ENCODE results near the gene TRPC4AP.
"Not testable (repeated sequence)": the region's sequence is repeated elsewhere in the genome, so short reads cannot be mapped to it uniquely, and the experiment has no call there.

The TRPC4AP gene

GRCh38 chr20:35059612-35060011 lies 33.0 kb downstream of the TRPC4AP start:
- no peak for DNase-seq (ENCODE audit: extremely low read depth in 1 of 2, low read depth in 1 of 2)

GRCh38 chr20:35059110-35059509 lies 33.5 kb downstream of the TRPC4AP start:
- no peak for DNase-seq (ENCODE audit: extremely low read depth in 1 of 2, low read depth in 1 of 2)

GRCh38 chr20:35055445-35056276 lies 36.9 kb downstream of the TRPC4AP start:
- no peak for DNase-seq (ENCODE audit: extremely low read depth in 1 of 2, low read depth in 1 of 2)

GRCh38 chr20:35054814-35055213 lies 37.8 kb downstream of the TRPC4AP start:
- no peak for DNase-seq (ENCODE audit: extremely low read depth in 1 of 2, low read depth in 1 of 2)

GRCh38 chr20:35052616-35053015 lies 40.0 kb downstream of the TRPC4AP start:
- not testable (repeated sequence) for DNase-seq (ENCODE audit: extremely low read depth in 1 of 2, low read depth in 1 of 2)

GRCh38 chr20:35049776-35050352 lies 42.7 kb downstream of the TRPC4AP start:
- no peak for DNase-seq (ENCODE audit: extremely low read depth in 1 of 2, low read depth in 1 of 2)

GRCh38 chr20:35048739-35049138 lies 43.9 kb downstream of the TRPC4AP start:
- DNase-seq (ENCODE audit: extremely low read depth in 1 of 2, low read depth in 1 of 2) = no peak

- DNase-seq (ENCODE audit: extremely low read depth in 1 of 2, low read depth in 1 of 2) = no peak
Observed at GRCh38 chr20:35042268-35042667, 50.3 kb downstream of the TRPC4AP start.

- DNase-seq (ENCODE audit: extremely low read depth in 1 of 2, low read depth in 1 of 2) = no peak
Observed at GRCh38 chr20:35040646-35041045, 52.0 kb downstream of the TRPC4AP start.

- DNase-seq (ENCODE audit: extremely low read depth in 1 of 2, low read depth in 1 of 2) = no peak
Observed at GRCh38 chr20:35039846-35040489, 52.6 kb downstream of the TRPC4AP start.

- no peak for DNase-seq (ENCODE audit: extremely low read depth in 1 of 2, low read depth in 1 of 2)
Observed at GRCh38 chr20:35039146-35039545, 53.5 kb downstream of the TRPC4AP start.

- DNase-seq (ENCODE audit: extremely low read depth in 1 of 2, low read depth in 1 of 2) = no peak
Observed at GRCh38 chr20:35034145-35034544, 58.5 kb downstream of the TRPC4AP start.

- no peak for DNase-seq (ENCODE audit: extremely low read depth in 1 of 2, low read depth in 1 of 2)
Observed at GRCh38 chr20:35030136-35030535, 62.5 kb downstream of the TRPC4AP start.

- no peak for DNase-seq (ENCODE audit: extremely low read depth in 1 of 2, low read depth in 1 of 2)
Observed at GRCh38 chr20:35027301-35027700, 65.3 kb downstream of the TRPC4AP start.

GRCh38 chr20:35025116-35025515 lies 67.5 kb downstream of the TRPC4AP start:
- no peak for DNase-seq (ENCODE audit: extremely low read depth in 1 of 2, low read depth in 1 of 2)

- DNase-seq (ENCODE audit: extremely low read depth in 1 of 2, low read depth in 1 of 2) = no peak
Observed at GRCh38 chr20:35023624-35024023, 69.0 kb downstream of the TRPC4AP start.

GRCh38 chr20:35021831-35022230 lies 70.8 kb downstream of the TRPC4AP start:
- no peak for DNase-seq (ENCODE audit: extremely low read depth in 1 of 2, low read depth in 1 of 2)

GRCh38 chr20:35021063-35021462 lies 71.5 kb downstream of the TRPC4AP start:
- no peak for DNase-seq (ENCODE audit: extremely low read depth in 1 of 2, low read depth in 1 of 2)

- DNase-seq (ENCODE audit: extremely low read depth in 1 of 2, low read depth in 1 of 2) = no peak
Observed at GRCh38 chr20:35020108-35020928, 72.3 kb downstream of the TRPC4AP start.

- no peak for DNase-seq (ENCODE audit: extremely low read depth in 1 of 2, low read depth in 1 of 2)
Observed at GRCh38 chr20:35018590-35019371, 73.8 kb downstream of the TRPC4AP start.
